Measurements from ENCODE around the gene MAP2K2.

Gene MAP2K2

DNA sequence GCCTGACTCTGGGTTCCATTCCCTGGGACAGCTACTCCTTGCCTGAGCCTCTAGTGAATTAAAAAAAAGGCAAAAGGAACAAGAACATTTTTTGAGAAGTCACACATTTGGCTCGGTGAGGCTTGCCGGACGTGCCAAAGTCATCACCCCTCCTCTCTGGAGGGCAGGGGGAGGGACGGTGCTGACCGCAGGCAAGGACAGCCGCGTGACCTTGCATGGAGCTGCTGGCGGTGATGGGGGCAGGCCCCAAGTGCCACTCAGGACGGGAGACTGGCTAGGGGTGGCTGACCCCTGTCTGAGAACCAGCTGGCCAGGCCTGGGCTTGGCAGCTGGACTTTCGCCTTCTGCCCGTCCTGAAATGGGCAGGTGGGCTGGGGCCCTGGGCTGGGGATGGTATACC lies 26.4 kb downstream of the MAP2K2 start:
- no peak for DNase-seq

GRCh38 chr19:4096049-4096892 lies 27.7 kb downstream of the MAP2K2 start:
- DNase-seq = no peak

- no peak for DNase-seq
These were observed 28.5 kb downstream of the MAP2K2 start for GRCh38 chr19:4095488-4095844.

- DNase-seq = no peak
These were observed 29.0 kb downstream of the MAP2K2 start for GRCh38 chr19:4094761-4095487.

GRCh38 chr19:4094291-4094690 lies 29.6 kb downstream of the MAP2K2 start:
- DNase-seq = no peak

- no peak for DNase-seq
These were observed 30.2 kb downstream of the MAP2K2 start for GRCh38 chr19:4093643-4094175.

GRCh38 chr19:4090356-4091220 lies 33.3 kb downstream of the MAP2K2 start:
- DNase-seq = no peak

- DNase-seq = no peak
These were observed 34.0 kb downstream of the MAP2K2 start for GRCh38 chr19:4089946-4090345.

- DNase-seq = peak; percentile 26
These were observed 34.5 kb downstream of the MAP2K2 start for GRCh38 chr19:4089400-4089908.

DNA sequence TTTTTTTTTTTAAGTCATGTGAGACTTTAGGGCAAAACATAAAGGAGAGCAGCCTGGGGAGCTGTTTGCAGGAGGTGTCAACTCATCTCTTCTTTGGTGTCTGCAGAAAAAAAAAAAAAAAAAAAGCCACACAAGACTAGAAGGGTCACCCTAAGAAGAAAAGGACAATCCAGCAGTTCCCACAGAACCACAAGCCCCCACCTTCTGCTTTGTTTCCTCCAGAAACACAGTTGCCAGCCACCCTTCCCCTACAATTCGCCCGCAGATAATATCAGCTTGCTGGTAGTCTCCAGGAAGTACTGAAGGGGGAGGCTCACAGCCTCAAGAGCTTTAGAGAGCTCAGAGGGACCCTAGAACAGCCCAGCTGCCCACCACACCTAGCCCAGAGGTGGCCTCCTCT lies 34.9 kb downstream of the MAP2K2 start:
- DNase-seq = peak; percentile 41

DNA sequence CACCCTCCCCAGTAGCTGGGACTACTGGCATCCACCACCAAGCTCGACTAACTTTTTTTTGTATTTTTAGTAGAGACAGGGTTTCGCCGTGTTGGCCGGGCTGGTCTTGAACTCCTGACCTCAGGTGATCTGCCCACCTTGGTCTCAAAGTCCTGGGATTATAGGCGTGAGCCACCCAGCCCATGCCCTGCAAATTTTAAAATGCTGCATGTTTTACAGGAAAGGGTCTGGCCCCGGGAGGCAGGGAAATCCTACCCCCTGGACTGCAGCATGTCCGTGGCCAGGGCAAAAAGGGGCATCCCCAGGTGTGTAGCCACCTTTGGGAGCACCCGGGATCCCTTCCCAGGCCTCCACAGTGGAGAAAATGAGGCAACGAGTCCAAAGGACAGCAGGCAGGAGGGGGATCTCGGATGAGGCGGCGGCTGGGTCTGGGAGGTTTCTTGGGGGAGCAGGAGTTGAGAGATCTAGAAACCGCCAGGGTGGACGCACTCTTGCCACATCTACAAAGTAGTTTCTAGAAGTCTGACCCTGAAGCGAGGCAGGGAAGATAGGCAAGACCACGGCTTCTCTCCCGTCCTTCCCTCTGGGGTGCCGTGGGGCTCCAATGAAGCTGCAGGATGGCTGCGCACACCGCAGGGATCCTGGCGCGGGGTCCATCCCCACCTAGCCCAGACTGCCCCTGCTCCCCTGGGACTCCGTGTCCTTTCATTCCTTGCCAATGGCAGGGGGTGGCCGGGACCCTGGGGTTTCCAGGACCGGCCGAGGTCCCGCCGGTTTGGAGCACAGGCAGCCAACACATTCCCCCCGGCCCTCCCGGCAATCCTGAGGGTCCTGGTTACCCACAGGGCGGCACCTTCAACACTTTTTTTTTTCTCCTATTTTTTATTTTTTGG lies 35.9 kb downstream of the MAP2K2 start:
- DNase-seq = no peak

DNA sequence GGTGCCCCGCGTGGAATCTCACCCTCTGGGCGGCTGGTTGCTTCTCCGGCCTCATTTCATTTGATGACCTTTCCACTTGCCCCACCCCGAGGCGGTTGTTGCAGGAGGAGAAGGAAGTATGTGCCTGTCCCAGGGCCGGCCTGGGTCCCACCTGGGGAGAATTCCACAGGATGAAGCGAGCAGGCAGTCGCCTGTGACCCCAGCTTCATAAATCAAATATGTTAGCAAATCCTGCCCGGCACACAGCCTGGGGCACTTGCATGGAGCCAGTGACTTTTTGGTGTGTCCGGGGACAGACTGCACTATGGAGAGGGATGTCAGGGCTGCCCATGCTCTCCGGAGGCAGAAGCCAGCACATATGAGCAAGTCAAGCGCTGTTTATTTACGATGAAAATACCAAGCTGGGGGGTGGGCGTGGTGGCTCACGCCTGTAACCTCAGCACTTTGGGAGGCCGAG lies 37.5 kb downstream of the MAP2K2 start:
- DNase-seq = no peak

- DNase-seq = no peak
These were observed 39.4 kb downstream of the MAP2K2 start for GRCh38 chr19:4084547-4084877.

DNA sequence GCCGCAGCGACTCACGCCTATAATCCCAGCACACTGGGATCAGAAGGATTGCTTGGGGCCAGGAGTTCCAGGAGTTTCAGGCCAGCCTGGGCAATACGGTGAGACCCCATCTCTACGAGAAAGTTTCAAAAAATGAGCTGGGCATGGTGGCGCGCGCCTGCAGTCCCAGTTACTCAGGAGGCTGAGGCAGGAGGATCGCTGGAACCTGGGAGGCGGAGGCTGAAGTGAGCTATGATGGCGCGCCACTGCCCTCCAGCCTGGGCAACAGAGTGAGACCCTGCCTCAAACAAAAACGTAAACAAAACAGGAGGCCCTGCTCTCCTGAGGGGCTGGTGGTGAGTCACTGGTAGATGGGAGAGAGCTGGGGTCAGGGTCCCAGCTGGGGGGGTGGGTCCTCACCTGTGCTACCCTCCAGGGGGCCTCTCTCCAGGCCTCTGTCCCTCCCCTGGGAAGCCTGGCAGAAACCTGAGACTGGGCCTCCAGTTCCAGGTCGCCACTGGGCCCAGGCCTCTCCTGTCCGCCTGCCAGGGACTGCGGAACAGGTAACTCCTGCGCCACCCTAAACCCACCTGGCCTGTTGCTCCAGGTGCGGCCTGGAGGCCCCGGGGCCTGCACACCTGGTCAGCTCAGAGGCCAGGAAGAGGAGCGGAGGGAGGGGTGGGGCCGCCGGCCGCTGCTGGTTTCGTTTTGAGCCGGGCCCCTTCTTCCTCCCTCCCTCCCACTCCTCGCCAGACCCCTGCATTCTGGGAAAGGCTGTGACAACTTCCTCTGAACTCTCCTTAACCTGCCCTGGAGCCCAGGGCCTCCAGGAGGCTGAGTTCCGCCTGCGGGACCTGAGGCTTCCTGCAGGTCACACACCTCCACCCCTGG lies 40.0 kb downstream of the MAP2K2 start:
- DNase-seq = no peak

GRCh38 chr19:4082172-4082571 lies 41.8 kb downstream of the MAP2K2 start:
- DNase-seq = no peak

DNA sequence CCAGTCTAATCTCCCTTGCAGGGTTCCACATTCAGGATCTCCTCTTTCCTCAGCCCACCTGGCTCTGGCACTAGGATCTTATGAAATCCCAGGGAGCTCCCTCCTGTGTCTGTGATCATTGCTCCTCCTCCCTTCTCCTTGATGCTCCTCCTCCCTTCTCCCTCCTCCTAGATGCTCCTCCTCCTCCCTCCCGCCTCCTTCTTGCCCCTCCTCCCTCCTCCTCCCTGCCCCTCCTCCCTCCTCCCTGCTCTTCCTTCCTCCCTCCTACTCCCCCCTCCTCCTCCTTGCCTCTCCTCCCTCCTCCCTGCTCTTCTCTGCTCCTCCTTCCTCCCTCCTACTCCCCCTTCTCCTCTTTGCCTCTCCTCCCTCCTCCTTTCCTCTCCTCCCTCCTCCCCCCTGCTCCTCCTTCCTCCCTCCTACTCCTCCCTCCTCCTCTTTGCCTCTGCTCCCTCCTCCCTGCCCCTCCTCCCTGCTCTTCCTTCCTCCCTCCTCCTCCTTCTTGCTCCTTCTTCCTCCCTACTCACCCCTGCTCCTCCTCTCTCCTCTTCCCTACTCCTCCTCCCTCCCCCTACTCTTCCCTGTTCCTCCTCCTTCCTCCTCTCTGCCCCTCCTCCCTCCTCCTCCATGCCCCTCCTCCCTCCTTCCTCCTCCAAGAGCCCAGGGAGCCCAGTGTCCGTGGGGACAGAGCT lies 42.3 kb downstream of the MAP2K2 start:
- DNase-seq = no peak

GRCh38 chr19:4080473-4080872 lies 43.4 kb downstream of the MAP2K2 start:
- no peak for DNase-seq

DNA sequence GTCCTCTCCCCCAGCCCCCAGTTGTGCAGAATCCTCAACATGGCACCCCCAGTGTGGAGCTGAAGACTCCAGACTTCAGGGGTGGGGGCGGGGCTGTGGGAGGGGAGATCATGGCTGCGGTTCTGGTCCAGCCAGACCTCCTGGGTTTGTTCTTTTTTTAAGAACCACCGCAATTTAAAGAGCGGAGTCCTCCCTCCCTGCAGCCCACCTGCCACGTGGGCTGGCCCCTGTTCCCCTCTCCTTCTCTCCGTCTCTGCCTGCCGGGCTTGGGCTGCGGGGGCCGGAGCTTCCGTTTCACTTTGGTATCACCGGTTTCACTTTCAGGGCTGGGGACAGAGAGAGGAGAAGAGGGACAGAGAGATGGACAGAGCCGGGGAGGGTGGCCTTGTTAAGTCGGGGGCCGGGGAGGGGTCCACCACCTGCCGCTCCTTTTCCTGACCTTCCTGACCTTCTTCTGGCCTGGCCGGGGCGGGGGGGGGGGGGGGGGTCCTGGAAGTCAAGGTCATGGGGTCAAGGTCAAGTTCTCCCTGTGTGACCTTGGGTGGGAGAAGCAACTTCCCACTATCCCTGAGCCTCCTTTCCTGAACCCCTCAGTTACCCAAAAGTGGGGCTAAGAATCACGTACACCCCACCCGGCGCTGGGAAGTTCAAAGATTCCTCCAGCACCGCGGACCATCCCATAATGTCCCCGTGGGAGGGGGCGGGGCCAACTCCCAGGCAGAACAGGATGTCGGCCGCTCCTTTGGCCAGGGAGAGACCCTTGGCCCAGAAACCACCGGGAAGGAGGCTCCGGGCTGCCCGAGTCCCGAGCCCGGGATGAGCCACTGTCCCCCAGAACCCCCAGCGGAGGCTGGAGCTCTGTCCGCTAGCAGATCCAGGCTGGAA lies 45.9 kb downstream of the MAP2K2 start:
- DNase-seq = no peak

DNA sequence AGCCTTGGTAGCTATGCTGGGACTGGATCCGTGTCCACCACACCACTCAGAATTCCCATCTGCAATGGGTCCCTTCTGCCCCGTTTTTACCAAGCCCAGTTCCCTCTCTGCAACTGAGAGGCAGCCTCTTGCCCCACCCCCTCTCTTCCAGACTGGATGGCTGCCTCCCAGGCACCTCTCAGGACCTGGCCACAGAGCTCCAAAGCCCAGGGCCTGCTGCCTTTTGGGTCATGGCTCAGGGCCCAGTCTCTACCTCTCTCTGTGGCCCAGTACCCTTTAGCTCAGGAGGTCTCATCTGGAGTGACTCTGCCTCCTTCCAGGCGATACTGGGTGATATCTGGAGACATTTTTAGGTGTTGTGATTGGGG lies 46.9 kb downstream of the MAP2K2 start:
- no peak for DNase-seq
